GM13976 (cell line): Measurements from ENCODE around the gene FARS2.

ENCODE experiments used
- DNase-seq: peaks from one replicate; pipeline ENCODE4 v3.0.0; 2012; ENCODE audit warnings: low spot score
- in situ Hi-C: fragments of 300-500 bp; cut with MboI; formaldehyde crosslinking; loops from one replicate; pipeline ENCODE4 v1.12.0; 2022; ENCODE audit warnings: low sequenced_read_pairs, mixed read lengths, inconsistent platforms; ENCODE audit not compliant: unreplicated experiment
- TF ChIP-seq, protein P1 (sequence below): IDR thresholded peaks from 2 replicates; pipeline ENCODE4 v1.5.1; 2012; ENCODE audit warnings: borderline replicate concordance, mild to moderate bottlenecking; ENCODE audit not compliant: insufficient read depth; ENCODE audit errors: extremely low read depth, missing control alignments, control extremely low read depth

Gene FARS2

DNA sequence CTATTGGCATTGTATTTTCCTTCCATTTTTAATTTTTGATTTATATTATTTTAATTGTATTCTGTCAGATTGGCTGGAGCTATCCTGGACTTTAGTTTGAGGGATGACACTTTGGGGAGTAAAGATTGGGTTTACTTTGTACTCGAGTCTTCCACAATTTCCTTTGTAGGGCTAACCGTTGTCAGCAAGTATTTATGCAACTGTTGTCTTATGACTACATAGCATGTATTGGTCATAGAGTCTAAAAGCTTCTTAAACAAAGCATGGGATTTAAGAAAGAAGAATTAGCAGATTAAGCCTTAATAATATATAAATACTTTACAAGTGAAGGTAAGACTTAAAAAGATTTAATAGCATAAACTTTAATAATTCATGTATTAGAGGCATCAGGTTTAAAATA, 19.6 kb downstream of the FARS2 start:
- TF ChIP-seq, protein P1, sequence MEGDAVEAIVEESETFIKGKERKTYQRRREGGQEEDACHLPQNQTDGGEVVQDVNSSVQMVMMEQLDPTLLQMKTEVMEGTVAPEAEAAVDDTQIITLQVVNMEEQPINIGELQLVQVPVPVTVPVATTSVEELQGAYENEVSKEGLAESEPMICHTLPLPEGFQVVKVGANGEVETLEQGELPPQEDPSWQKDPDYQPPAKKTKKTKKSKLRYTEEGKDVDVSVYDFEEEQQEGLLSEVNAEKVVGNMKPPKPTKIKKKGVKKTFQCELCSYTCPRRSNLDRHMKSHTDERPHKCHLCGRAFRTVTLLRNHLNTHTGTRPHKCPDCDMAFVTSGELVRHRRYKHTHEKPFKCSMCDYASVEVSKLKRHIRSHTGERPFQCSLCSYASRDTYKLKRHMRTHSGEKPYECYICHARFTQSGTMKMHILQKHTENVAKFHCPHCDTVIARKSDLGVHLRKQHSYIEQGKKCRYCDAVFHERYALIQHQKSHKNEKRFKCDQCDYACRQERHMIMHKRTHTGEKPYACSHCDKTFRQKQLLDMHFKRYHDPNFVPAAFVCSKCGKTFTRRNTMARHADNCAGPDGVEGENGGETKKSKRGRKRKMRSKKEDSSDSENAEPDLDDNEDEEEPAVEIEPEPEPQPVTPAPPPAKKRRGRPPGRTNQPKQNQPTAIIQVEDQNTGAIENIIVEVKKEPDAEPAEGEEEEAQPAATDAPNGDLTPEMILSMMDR = no peak
- in situ Hi-C loops = no loop called here
- no peak for DNase-seq

DNA sequence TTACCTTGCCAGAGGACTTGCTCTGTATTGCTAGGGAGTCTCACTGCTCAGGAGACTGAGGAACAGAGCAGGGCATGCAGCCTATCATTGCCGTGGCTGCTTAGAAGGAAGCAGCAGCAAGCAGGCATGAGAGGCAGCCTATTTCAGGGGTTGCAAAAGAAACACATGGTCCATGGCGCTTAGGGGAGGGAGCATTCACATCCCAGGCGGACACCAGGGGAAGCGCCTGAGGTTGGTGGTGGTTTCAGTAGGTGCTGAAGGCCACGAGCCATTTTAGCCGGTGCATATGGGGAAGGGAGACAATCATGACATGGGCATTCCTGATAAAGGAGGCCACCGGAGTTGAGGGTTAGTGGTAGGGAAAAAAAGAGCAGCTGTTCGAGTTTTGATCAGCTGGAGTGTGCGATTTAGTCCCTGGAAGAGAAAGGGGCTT, 20.9 kb downstream of the FARS2 start:
- DNase-seq = no peak
- TF ChIP-seq, protein P1 = no peak
- in situ Hi-C loops = no loop called here

- in situ Hi-C loops = no loop called here
- no peak for DNase-seq
- TF ChIP-seq, protein P1 = no peak
Measured at GRCh38 chr6:5285081-5285480, 23.8 kb downstream of the FARS2 start.

DNA sequence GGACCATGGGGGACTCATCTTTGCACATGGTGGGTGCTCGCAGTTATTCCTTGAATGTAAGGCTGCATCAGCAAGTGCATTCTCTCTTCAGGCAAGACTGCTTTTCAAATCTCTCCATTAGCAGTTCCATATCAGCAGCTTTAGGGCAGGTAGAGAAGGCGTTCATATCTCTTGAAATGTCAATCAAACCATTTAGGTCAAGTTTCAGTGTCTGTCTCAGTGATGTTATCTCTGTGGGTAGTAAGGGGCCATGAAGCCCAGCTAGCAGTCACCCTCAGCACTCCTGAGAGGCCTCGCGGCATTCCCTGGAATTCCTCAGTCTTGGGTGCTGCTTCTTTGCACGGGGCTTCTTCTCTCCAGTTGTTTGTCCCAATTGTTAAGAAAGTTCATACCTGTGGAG, 24.2 kb downstream of the FARS2 start:
- TF ChIP-seq, protein P1 = no peak
- DNase-seq = no peak
- in situ Hi-C loops = no loop called here

GRCh38 chr6:5286780-5287179, 25.5 kb downstream of the FARS2 start:
- no peak for DNase-seq
- TF ChIP-seq, protein P1 = no peak
- in situ Hi-C loops = no loop called here

DNA sequence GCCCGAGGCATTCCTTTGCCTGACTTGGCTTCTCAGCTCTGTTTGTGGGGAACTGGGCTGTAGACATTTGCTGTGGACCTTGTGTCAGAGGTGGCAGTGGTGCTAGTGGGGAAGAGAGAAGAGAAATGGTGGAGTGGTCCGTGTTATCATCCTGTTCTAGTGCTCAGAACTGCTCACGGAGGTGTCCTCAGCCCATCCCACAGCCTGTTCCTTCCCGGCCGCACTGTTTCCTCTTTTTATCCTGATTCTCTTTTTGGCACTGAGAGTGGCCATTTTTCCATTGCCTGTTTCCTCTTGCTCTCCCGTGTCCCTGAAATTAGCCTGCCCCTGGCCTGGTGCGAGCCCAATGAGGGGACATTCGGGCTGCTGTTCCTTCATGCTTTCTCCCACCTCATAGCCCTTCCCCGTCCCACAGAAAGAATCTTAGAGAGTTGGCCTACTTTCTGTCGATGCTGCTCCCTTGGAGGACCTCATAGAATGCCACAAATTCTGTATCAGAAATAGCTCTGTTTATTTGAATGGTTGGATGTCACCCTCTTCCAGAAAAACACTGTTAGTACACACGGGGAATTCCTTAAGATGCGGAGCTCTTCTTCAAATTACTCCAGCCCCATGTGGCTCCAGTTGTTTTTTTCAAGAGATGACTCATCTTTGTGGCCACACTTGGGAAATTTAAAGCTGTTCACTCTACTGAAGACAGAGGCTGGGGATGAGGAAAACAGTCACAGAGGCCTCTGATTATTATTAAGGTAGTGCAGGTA, 26.1 kb downstream of the FARS2 start:
- in situ Hi-C loops = no loop called here
- TF ChIP-seq, protein P1 = no peak
- DNase-seq = no peak
